WTC11 (cell line): ENCODE results near the gene FBXL4.

Experiments used
- ATF2 ChIP-seq: sonication (generic); formaldehyde crosslinking; IDR thresholded peaks from 2 replicates; pipeline ENCODE4 v1.8.1; 2022; ENCODE audit warnings: low read depth, missing genetic modification reagents, borderline replicate concordance
- CTCF ChIP-seq: fragments of 200-600 bp; IDR thresholded peaks from 2 replicates; pipeline ENCODE4 v1.8.0; 2022; ENCODE audit warnings: antibody characterized with exemption
- FOXP1 ChIP-seq: sonication (generic); formaldehyde crosslinking; IDR thresholded peaks from 2 replicates; pipeline ENCODE4 v1.8.0; 2022; ENCODE audit warnings: missing genetic modification reagents, mild to moderate bottlenecking, moderate library complexity, borderline replicate concordance
- MAX ChIP-seq: sonication (generic); formaldehyde crosslinking; IDR thresholded peaks from 2 replicates; pipeline ENCODE4 v1.8.0; 2022; ENCODE audit warnings: mild to moderate bottlenecking, missing genetic modification reagents
- NFYB ChIP-seq: sonication (generic); formaldehyde crosslinking; conservative IDR thresholded peaks from 2 replicates; pipeline ENCODE4 v1.8.0; 2022; ENCODE audit warnings: low read depth, missing genetic modification reagents
- NR2C2 ChIP-seq: sonication (generic); formaldehyde crosslinking; IDR thresholded peaks from 2 replicates; pipeline ENCODE4 v1.8.0; 2022; ENCODE audit warnings: mild to moderate bottlenecking, missing genetic modification reagents
- PREB ChIP-seq: sonication (generic); formaldehyde crosslinking; IDR thresholded peaks from 2 replicates; pipeline ENCODE4 v1.8.1; 2022; ENCODE audit warnings: mild to moderate bottlenecking, missing genetic modification reagents, moderate library complexity, borderline replicate concordance
- SP1 ChIP-seq: sonication (generic); formaldehyde crosslinking; conservative IDR thresholded peaks from 2 replicates; pipeline ENCODE4 v1.8.1; 2022; ENCODE audit warnings: missing genetic modification reagents
- TEAD4 ChIP-seq: sonication (generic); formaldehyde crosslinking; IDR thresholded peaks from 2 replicates; pipeline ENCODE4 v1.8.0; 2022; ENCODE audit warnings: mild to moderate bottlenecking, missing genetic modification reagents
- USF1 ChIP-seq: sonication (generic); formaldehyde crosslinking; IDR thresholded peaks from 2 replicates; pipeline ENCODE4 v1.8.0; 2022; ENCODE audit warnings: mild to moderate bottlenecking, missing genetic modification reagents
- ZBTB43 ChIP-seq: sonication (generic); formaldehyde crosslinking; IDR thresholded peaks from 2 replicates; pipeline ENCODE4 v1.8.1; 2023; ENCODE audit warnings: mild to moderate bottlenecking, missing genetic modification reagents
- ZNF121 ChIP-seq: sonication (generic); formaldehyde crosslinking; IDR thresholded peaks from 2 replicates; pipeline ENCODE4 v1.8.0; 2023; ENCODE audit warnings: missing genetic modification reagents

- TF ChIP-seq CTCF (no peak), MAX (CRISPR knock-in tag) (no peak), SP1 (CRISPR knock-in tag) (no peak), NFYB (CRISPR knock-in tag) (no peak), FOXP1 (CRISPR knock-in tag) (no peak), PREB (CRISPR knock-in tag) (no peak), ATF2 (CRISPR knock-in tag) (no peak), NR2C2 (CRISPR knock-in tag) (no peak), TEAD4 (CRISPR knock-in tag) (no peak), USF1 (CRISPR knock-in tag) (no peak), ZBTB43 (CRISPR knock-in tag) (no peak), ZNF121 (CRISPR knock-in tag) (no peak)
These were observed 101.7 kb downstream of the FBXL4 start for GRCh38 chr6:98846021-98846380.
